ENCODE data around the gene NXNL1. TPM values are rescaled to one million over a fixed set of nuclear protein-coding genes. Genes with fewer than 3 reads are reported as not detected.
A peak's percentile ranks its signal among the peaks of the same experiment; 100 is the strongest.

NXNL1 gene
- total and polyA plus RNA-seq, 2 of the 13 experiments (the other 11 are each of a cell fraction or from before 2014, with no cell fraction given), result not detected

DNA sequence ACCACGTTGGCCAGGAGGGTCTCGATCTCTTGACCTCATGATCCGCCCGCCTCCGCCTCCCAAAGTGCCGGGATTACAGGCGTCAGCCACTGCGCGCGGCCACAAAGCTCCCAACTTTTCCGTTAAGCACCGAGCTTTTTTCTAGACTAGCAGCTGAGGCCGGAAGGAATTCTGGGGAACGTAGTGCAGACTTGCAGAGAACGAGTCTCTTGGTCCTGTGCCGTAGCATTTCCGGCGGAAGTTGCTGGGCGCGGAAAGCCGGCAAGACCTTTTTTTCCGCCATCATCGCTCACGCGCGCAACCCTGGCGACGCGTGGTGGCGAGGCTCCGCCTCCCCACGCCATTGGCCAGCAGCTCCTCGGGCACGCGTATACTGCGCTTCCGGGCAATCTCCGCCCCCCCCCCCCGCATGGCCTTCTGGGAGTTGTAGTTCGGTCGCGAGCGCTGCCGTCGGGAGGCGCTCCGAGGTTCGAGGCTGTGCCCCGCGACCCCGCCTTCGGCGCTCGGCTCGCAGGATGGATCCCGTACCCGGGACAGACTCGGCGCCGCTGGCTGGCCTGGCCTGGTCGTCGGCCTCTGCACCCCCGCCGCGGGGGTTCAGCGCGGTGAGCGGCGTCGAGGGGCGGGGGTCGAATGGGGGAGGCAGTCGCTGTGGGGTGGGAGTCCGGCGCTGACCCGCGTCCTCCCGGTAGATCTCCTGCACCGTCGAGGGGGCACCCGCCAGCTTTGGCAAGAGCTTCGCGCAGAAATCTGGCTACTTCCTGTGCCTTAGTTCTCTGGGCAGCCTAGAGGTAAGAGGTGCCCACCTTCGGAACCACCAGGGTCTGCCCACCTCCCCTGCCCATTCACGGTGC, 40.9 kb downstream of the NXNL1 start, which contains the start of gene MVB12A (continued):
- TF ChIP-seq HMG20B (CRISPR knock-in tag; conservative IDR thresholded peaks at IDR 0.05) (0 out of 2 replicates have a peak, but pooled peaks have one; percentile 14), ZNF546 (CRISPR knock-in tag; conservative IDR thresholded peaks at IDR 0.05) (no peak), CENPT (CRISPR knock-in tag; IDR thresholded peaks at IDR 0.05; ENCODE audit: low read depth) (no peak), FOXM1 (CRISPR knock-in tag; IDR thresholded peaks at IDR 0.05) (no peak), ZNF143 (CRISPR knock-in tag; IDR thresholded peaks at IDR 0.05) (peak; percentile 96), ZSCAN9 (CRISPR knock-in tag; IDR thresholded peaks at IDR 0.05; ENCODE audit: borderline replicate concordance) (no peak), MAF1 (CRISPR knock-in tag; IDR thresholded peaks at IDR 0.05; ENCODE audit: borderline replicate concordance) (no peak), ZNF850 (CRISPR knock-in tag; conservative IDR thresholded peaks at IDR 0.05) (no peak), SRSF1 (optimal IDR thresholded peaks at IDR 0.05; ENCODE audit: low read depth, low read length) (no peak), SKI (IDR thresholded peaks at IDR 0.05; ENCODE audit: partially characterized antibody) (no peak), ZNF451 (CRISPR knock-in tag; IDR thresholded peaks at IDR 0.05) (0 out of 2 replicates have a peak, but pooled peaks have one; percentile 22), MLLT10 (CRISPR knock-in tag; IDR thresholded peaks at IDR 0.05) (no peak), RELA (CRISPR knock-in tag; IDR thresholded peaks at IDR 0.05) (no peak), ATF7 (IDR thresholded peaks at IDR 0.05) (no peak), ATF7 (CRISPR knock-in tag; IDR thresholded peaks at IDR 0.05) (no peak), HMG20A (CRISPR knock-in tag; IDR thresholded peaks at IDR 0.05; ENCODE audit: borderline replicate concordance) (no peak), ZNF713 (CRISPR knock-in tag; IDR thresholded peaks at IDR 0.05) (no peak)
- TF ChIP-seq, protein P1, sequence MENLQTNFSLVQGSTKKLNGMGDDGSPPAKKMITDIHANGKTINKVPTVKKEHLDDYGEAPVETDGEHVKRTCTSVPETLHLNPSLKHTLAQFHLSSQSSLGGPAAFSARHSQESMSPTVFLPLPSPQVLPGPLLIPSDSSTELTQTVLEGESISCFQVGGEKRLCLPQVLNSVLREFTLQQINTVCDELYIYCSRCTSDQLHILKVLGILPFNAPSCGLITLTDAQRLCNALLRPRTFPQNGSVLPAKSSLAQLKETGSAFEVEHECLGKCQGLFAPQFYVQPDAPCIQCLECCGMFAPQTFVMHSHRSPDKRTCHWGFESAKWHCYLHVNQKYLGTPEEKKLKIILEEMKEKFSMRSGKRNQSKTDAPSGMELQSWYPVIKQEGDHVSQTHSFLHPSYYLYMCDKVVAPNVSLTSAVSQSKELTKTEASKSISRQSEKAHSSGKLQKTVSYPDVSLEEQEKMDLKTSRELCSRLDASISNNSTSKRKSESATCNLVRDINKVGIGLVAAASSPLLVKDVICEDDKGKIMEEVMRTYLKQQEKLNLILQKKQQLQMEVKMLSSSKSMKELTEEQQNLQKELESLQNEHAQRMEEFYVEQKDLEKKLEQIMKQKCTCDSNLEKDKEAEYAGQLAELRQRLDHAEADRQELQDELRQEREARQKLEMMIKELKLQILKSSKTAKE (CRISPR knock-in tag; IDR thresholded peaks at IDR 0.05; ENCODE audit: borderline replicate concordance), result no peak
- TF ChIP-seq, protein P2, sequence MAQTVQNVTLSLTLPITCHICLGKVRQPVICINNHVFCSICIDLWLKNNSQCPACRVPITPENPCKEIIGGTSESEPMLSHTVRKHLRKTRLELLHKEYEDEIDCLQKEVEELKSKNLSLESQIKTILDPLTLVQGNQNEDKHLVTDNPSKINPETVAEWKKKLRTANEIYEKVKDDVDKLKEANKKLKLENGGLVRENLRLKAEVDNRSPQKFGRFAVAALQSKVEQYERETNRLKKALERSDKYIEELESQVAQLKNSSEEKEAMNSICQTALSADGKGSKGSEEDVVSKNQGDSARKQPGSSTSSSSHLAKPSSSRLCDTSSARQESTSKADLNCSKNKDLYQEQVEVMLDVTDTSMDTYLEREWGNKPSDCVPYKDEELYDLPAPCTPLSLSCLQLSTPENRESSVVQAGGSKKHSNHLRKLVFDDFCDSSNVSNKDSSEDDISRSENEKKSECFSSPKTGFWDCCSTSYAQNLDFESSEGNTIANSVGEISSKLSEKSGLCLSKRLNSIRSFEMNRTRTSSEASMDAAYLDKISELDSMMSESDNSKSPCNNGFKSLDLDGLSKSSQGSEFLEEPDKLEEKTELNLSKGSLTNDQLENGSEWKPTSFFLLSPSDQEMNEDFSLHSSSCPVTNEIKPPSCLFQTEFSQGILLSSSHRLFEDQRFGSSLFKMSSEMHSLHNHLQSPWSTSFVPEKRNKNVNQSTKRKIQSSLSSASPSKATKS (CRISPR knock-in tag; IDR thresholded peaks at IDR 0.05), result no peak
- TF ChIP-seq, protein P3, sequence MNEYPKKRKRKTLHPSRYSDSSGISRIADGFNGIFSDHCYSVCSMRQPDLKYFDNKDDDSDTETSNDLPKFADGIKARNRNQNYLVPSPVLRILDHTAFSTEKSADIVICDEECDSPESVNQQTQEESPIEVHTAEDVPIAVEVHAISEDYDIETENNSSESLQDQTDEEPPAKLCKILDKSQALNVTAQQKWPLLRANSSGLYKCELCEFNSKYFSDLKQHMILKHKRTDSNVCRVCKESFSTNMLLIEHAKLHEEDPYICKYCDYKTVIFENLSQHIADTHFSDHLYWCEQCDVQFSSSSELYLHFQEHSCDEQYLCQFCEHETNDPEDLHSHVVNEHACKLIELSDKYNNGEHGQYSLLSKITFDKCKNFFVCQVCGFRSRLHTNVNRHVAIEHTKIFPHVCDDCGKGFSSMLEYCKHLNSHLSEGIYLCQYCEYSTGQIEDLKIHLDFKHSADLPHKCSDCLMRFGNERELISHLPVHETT (CRISPR knock-in tag; conservative IDR thresholded peaks at IDR 0.05), result peak; percentile 89
- TF ChIP-seq, protein P4, sequence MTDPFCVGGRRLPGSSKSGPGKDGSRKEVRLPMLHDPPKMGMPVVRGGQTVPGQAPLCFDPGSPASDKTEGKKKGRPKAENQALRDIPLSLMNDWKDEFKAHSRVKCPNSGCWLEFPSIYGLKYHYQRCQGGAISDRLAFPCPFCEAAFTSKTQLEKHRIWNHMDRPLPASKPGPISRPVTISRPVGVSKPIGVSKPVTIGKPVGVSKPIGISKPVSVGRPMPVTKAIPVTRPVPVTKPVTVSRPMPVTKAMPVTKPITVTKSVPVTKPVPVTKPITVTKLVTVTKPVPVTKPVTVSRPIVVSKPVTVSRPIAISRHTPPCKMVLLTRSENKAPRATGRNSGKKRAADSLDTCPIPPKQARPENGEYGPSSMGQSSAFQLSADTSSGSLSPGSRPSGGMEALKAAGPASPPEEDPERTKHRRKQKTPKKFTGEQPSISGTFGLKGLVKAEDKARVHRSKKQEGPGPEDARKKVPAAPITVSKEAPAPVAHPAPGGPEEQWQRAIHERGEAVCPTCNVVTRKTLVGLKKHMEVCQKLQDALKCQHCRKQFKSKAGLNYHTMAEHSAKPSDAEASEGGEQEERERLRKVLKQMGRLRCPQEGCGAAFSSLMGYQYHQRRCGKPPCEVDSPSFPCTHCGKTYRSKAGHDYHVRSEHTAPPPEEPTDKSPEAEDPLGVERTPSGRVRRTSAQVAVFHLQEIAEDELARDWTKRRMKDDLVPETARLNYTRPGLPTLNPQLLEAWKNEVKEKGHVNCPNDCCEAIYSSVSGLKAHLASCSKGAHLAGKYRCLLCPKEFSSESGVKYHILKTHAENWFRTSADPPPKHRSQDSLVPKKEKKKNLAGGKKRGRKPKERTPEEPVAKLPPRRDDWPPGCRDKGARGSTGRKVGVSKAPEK (CRISPR knock-in tag; IDR thresholded peaks at IDR 0.05; ENCODE audit: borderline replicate concordance), result no peak

Measured in HepG2 (cell line).